ENCODE data around the gene RECQL5.
"Not testable (repeated sequence)": the region's sequence is repeated elsewhere in the genome, so short reads cannot be mapped to it uniquely, and the experiment has no call there.

The RECQL5 gene

GRCh38 chr17:75588596-75589011 lies 78.3 kb downstream of the RECQL5 start:
- in situ Hi-C loops (cut with MboI; ENCODE audit: low pct_unique_long_range_greater_than_20kb, low sequenced_read_pairs) = no loop called here
- peak; percentile 26 for DNase-seq

DNA sequence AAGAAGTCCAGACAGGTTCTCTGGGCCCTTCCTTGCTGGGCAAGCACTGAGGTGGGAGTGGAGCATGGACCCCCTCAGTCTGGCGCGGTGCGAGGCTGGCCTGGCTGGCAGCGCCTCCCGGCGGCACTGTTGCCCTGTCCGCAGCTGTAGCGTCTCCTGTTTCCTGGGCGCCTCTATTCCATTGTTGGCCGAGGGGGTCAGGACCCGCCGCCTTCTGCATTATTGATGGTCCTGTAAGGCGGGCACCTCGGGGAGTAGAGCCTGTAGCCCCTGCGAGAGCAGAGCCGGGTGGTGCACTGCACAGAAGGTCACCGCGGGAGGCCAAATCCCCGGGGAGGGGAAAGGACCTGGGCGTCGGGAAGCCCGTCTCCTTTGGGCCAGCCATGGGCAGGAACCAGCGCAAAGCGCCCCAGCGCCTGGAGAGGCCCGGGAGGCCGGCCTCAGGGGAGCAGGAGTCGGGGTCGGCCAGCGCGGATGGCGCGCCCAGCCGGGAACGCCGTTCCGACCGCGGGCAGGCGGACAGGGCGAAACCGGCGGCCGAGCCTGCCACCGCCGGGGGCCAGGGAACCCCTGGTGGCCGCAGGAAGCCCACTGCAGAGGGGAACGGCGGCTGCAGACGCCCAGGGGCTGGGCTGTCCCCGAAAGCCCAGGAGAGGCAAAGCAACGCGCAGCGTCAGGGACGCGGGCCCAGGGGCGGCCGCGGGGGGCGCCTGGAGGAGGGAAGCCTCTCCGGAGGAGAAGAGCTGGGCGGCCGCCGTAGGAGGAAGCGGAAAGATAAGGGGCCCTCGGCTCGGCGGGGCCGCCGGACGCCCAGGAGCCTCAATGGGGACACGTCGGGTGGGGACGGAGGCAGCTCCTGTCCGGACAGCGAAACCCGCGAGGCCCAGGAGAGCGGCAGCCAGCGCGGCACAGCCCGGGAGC lies 79.0 kb downstream of the RECQL5 start, which contains the start of gene MYO15B:
TSS of gene MYO15B (plus strand) at position 126 of the 921 bp plus-strand sequence. CDS start at position 384, 258 bp downstream.
- DNase-seq = peak; percentile 80
- in situ Hi-C loops (cut with MboI; ENCODE audit: low pct_unique_long_range_greater_than_20kb, low sequenced_read_pairs) = no loop called here

DNA sequence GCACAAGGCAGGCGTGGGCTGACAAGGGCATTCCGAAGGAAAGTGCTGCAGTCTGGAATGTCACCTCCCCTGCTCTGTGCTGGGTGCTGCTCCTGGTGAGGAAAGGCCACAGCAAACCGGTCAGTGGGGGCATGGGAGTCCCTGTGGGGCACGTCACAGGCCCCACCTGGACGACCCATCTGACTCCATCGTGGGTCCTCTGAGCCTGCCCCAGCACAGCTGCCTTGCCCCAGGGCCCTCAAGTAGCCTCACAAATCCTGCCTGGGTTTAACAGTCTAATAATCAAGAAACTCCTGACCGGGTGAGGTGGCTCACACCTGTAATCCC lies 82.1 kb downstream of the RECQL5 start:
- DNase-seq = no peak
- in situ Hi-C loops (cut with MboI; ENCODE audit: low pct_unique_long_range_greater_than_20kb, low sequenced_read_pairs) = no loop called here

- in situ Hi-C loops (cut with MboI; ENCODE audit: low pct_unique_long_range_greater_than_20kb, low sequenced_read_pairs); DNase-seq: not testable (repeated sequence)
These were observed 83.8 kb downstream of the RECQL5 start for GRCh38 chr17:75583197-75583596.

- peak; percentile 39 for DNase-seq
- in situ Hi-C loops (cut with MboI; ENCODE audit: low pct_unique_long_range_greater_than_20kb, low sequenced_read_pairs) = not testable (repeated sequence)
These were observed 85.7 kb downstream of the RECQL5 start for GRCh38 chr17:75581121-75581725.

All from KBM-7 (cell line).